B cell (primary cell): Measurements from ENCODE around the gene KRT12. TPM values are rescaled to one million over a fixed set of nuclear protein-coding genes. Genes with fewer than 3 reads are reported as not detected.

Experiments
- ATAC-seq: fragments of 200-7000 bp; cut with Tn5 transposase; one replicate; pipeline ENCODE4 v1.10.0; 2021; ENCODE audit warnings: low read depth, mild to moderate bottlenecking, moderate number of reproducible peaks, moderate library complexity
- CTCF ChIA-PET: fragments of 350-600 bp; sonication (Branson Sonifier 250); formaldehyde crosslinking; loops from one replicate; lab custom pipeline; 2021; ENCODE audit warnings: antibody characterized with exemption, inconsistent platforms; lab: Charles Lee
- POLR2A ChIA-PET: fragments of 350-600 bp; sonication (Branson Sonifier 250); formaldehyde crosslinking; loops from one replicate; lab custom pipeline; 2021; ENCODE audit warnings: antibody characterized with exemption; lab: Charles Lee
- DNase-seq: peaks from one replicate; pipeline ENCODE4 v3.0.0; 2013
- H2AFZ ChIP-seq: 2 replicates; pipeline ENCODE4 v1.6.1; 2012; ENCODE audit warnings: mild to moderate bottlenecking, low read depth, low read length; ENCODE audit not compliant: insufficient read depth, poor library complexity, severe bottlenecking
- H3K27ac ChIP-seq, 2 donors: 1 replicate in 1 of 2; 2 replicates in 1 of 2; pipeline ENCODE4 v1.5.1; 2012 to 2013; ENCODE audit warnings: low read length in 2 of 2, mild to moderate bottlenecking in 2 of 2, moderate library complexity in 1 of 2
- H3K27me3 ChIP-seq, 4 experiments: fragments of 200-600 bp in 1 of 4; sonication (generic) in 1 of 4; replicated peaks in 1 of 4; 1 replicate in 2 of 4; 2 replicates in 2 of 4; pipeline versions ENCODE4 v1.6.1 to v1.7.0; 2013 to 2016; ENCODE audit warnings: low read length in 3 of 4, mild to moderate bottlenecking in 2 of 4, mixed read lengths in 1 of 4, moderate library complexity in 1 of 4; ENCODE audit not compliant: insufficient read depth in 4 of 4, control insufficient read depth in 3 of 4; ENCODE audit errors: control extremely low read depth in 1 of 4
- H3K36me3 ChIP-seq, 2 experiments: replicated peaks in 1 of 2; 1 replicate in 1 of 2; 2 replicates in 1 of 2; pipeline versions ENCODE4 v1.6.1 to v1.7.1; 2013; ENCODE audit warnings: low read length in 1 of 2; ENCODE audit not compliant: insufficient read depth in 2 of 2, control insufficient read depth in 1 of 2; ENCODE audit errors: control extremely low read depth in 1 of 2, extremely low read depth in 1 of 2
- H3K4me1 ChIP-seq, 2 donors: fragments of 200-600 bp in 1 of 2; sonication (generic) in 1 of 2; 1 replicate in 1 of 2; 2 replicates in 1 of 2; pipeline versions ENCODE4 v1.5.1 to v1.6.1; 2013 to 2017; ENCODE audit warnings: low read length in 2 of 2; ENCODE audit not compliant: control insufficient read depth in 2 of 2, insufficient read depth in 2 of 2
- H3K4me2 ChIP-seq: replicated peaks from 2 replicates; pipeline ENCODE3; 2012; ENCODE audit warnings: mild to moderate bottlenecking, low read depth, low read length; ENCODE audit not compliant: poor library complexity, severe bottlenecking
- H3K4me3 ChIP-seq, 5 experiments: fragments of 200-600 bp in 1 of 5; sonication (generic) in 1 of 5; 1 replicate in 3 of 5; 2 replicates in 2 of 5; pipeline versions ENCODE4 v1.5.1 to v1.7.0; 2011 to 2016; ENCODE audit warnings: low read length in 4 of 5, mild to moderate bottlenecking in 4 of 5, low read depth in 2 of 5, control low read depth in 1 of 5, moderate library complexity in 1 of 5; ENCODE audit not compliant: insufficient read depth in 1 of 5; ENCODE audit errors: control extremely low read depth in 1 of 5, extremely low read depth in 1 of 5
- H3K79me2 ChIP-seq: fragments of 200-600 bp; sonication (generic); one replicate; pipeline ENCODE4 v1.6.0; 2016; ENCODE audit warnings: low read length; ENCODE audit not compliant: control insufficient read depth, insufficient read depth
- H3K9ac ChIP-seq: fragments of 200-600 bp; sonication (generic); 2 replicates; pipeline ENCODE4 v1.6.1; 2017; ENCODE audit warnings: mild to moderate bottlenecking, low read length, moderate library complexity
- H3K9me3 ChIP-seq, 3 donors: one replicate each; pipeline versions ENCODE4 v1.6.1 to v1.7.1; 2013; ENCODE audit warnings: low read length in 2 of 3; ENCODE audit not compliant: control insufficient read depth in 2 of 3, insufficient read depth in 1 of 3; ENCODE audit errors: control extremely low read depth in 1 of 3
- H4K20me1 ChIP-seq: 2 replicates; pipeline ENCODE4 v1.6.0; 2012; ENCODE audit warnings: mild to moderate bottlenecking, low read length; ENCODE audit not compliant: insufficient read depth, control insufficient read depth, poor library complexity, severe bottlenecking
- H3K27ac Mint-ChIP-seq: one replicate; pipeline ENCODE4 v1.8.0; 2021; ENCODE audit warnings: mixed read lengths
- H3K27me3 Mint-ChIP-seq: one replicate; pipeline ENCODE4 v1.8.0; 2021; ENCODE audit warnings: mixed read lengths
- H3K4me1 Mint-ChIP-seq: one replicate; pipeline ENCODE4 v1.8.0; 2021; ENCODE audit warnings: mixed read lengths
- H3K4me3 Mint-ChIP-seq: one replicate; pipeline ENCODE4 v1.8.0; 2021; ENCODE audit warnings: mixed read lengths
- H3K9me3 Mint-ChIP-seq: one replicate; pipeline ENCODE4 v1.8.0; 2022; ENCODE audit warnings: mixed read lengths; ENCODE audit not compliant: insufficient read depth
- EZH2 ChIP-seq: IDR thresholded peaks from 2 replicates; pipeline ENCODE4 v1.6.1; 2012; ENCODE audit warnings: borderline replicate concordance, low read depth, mild to moderate bottlenecking, moderate library complexity, low read length; ENCODE audit not compliant: insufficient read depth, poor library complexity, severe bottlenecking
- WGBS: methylation state at CpG from one replicate; pipeline ENCODE4 v1.1.5; 2013; ENCODE audit warnings: missing lambda C conversion rate; ENCODE audit not compliant: insufficient coverage; 5-methylcytosine and 5-hydroxymethylcytosine counted together
- intact Hi-C: fragments of 100-400 bp; cut with micrococcal nuclease; formaldehyde crosslinking; loops from one replicate; pipeline ENCODE4 v1.10.0; 2022
- polyA plus RNA-seq: library from polyadenylated mRNA; depleted of rRNA; stranded (reverse); fragments of >200 nt; gene quantifications from 2 replicates; pipeline ENCODE4 v1.2.3, GENCODE V29; 2012
- total RNA-seq, 2 donors: library from RNA; stranded (reverse); fragments of 120-200 nt in 1 of 2; gene quantifications; 1 replicate in 1 of 2; 2 replicates in 1 of 2; pipeline versions ENCODE4 v1.2.3 to v1.2.4, GENCODE V29; 2013 to 2022
- TF ChIP-seq, protein P1 (sequence below): fragments of 200-600 bp; IDR thresholded peaks from one replicate; pipeline ENCODE4 v1.8.0; 2022; ENCODE audit warnings: antibody characterized with exemption, mild to moderate bottlenecking

Gene KRT12
- total and polyA plus RNA-seq, 2 donors (not counting 1 experiment from before 2014, with no cell fraction given) = not detected

DNA sequence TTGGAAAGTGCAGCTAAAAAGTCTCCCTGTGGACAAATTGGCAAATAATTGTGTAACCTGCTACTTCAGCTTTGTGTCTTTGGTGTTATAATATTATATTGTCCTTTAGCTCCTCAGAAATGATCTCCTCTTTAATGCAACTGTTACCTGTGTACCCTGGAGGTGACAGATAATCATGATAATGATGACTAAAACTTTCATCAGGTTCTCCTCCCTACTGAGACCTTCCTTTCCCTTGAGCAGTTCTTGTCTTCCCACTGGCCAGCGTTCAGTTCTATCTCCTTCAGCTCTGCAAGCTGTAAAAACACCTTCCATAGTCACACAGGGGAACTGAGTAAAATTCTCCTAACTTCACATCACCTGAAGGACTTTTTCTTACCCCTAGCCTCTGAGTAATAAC is 14.7 kb downstream of the KRT12 start:
- TF ChIP-seq, protein P1, sequence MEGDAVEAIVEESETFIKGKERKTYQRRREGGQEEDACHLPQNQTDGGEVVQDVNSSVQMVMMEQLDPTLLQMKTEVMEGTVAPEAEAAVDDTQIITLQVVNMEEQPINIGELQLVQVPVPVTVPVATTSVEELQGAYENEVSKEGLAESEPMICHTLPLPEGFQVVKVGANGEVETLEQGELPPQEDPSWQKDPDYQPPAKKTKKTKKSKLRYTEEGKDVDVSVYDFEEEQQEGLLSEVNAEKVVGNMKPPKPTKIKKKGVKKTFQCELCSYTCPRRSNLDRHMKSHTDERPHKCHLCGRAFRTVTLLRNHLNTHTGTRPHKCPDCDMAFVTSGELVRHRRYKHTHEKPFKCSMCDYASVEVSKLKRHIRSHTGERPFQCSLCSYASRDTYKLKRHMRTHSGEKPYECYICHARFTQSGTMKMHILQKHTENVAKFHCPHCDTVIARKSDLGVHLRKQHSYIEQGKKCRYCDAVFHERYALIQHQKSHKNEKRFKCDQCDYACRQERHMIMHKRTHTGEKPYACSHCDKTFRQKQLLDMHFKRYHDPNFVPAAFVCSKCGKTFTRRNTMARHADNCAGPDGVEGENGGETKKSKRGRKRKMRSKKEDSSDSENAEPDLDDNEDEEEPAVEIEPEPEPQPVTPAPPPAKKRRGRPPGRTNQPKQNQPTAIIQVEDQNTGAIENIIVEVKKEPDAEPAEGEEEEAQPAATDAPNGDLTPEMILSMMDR = no peak
- TF ChIP-seq EZH2 = no peak
- ChIA-PET POLR2A (no interaction called here), CTCF (interaction anchor here (1.4 kb wide), 1 partner anchor 796 kb away, joined by 3 read pairs; no protein-coding TSS in a partner anchor)
- Histone ChIP-seq H3K4me1 (no peaks in the 10 kb centered on the region), H4K20me1 (no peaks in the 10 kb centered on the region), H2AFZ (no peak overlapping the region), H3K4me3 (no peak overlapping the region), H3K27me3 (peaks cover 0 to 16% (median 9%) of the 10 kb centered on the region in 4 experiments), H3K9me3 (no peaks in the 10 kb centered on the region), H3K4me2 (no peak overlapping the region), H3K9ac (no peak overlapping the region), H3K79me2 (no peaks in the 10 kb centered on the region), H3K36me3 (no peaks in the 10 kb centered on the region), H3K27ac (no peak overlapping the region)
- ATAC-seq (no peak), DNase-seq (no peak)
- 89% methylated on average over 1 of the region's 1 CpG for WGBS
- Mint-ChIP-seq H3K4me3 (no peak overlapping the region), H3K27ac (no peak overlapping the region), H3K4me1 (no peaks in the 10 kb centered on the region), H3K9me3 (no peaks in the 10 kb centered on the region), H3K27me3 (peaks cover 46% of the 10 kb centered on the region)
- intact Hi-C loops = no loop called here

DNA sequence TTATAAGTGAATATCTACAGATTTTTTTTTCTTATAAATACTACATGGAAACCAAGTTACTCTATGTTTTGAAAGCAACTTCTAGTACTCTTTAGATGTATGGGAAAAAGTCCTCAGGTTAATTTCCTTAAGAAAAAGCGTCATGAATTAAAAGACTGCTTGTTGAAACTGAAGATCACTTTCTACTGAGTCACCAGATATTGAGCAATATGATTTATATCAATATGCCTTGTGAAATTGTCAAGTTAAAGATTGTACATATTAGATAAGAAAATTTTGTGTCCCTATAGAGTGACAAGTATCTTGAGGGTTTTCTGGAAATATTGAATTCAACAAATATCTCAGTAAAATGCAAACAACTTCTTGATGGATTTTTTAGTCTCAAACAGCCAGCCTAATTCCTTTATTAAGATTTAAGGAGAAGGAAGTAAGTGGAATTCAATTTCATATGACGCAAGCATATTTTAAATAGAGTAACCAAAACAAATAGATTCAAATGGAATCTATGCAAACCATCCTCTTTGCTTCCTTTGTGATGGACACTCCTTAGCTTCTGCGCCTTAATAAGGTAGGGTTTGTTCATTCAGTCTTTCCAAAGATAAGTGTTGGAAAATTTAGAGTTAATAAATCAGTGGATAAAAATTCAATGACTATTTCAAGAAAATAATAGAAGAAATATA is 16.6 kb downstream of the KRT12 start:
- H3K9me3 Mint-ChIP-seq = no peaks in the 10 kb centered on the region
- H3K27me3 Mint-ChIP-seq = peaks cover 49% of the 10 kb centered on the region
- ATAC-seq = no peak
- H3K4me2 ChIP-seq = no peak overlapping the region
- intact Hi-C loops = no loop called here
- DNase-seq = no peak
- H3K4me1 Mint-ChIP-seq = no peaks in the 10 kb centered on the region
- POLR2A ChIA-PET = no interaction called here
- TF ChIP-seq EZH2 = no peak
- TF ChIP-seq, protein P1 = no peak
- no peak overlapping the region for H3K27ac Mint-ChIP-seq
- H3K9me3 ChIP-seq = no peaks in the 10 kb centered on the region
- H3K79me2 ChIP-seq = no peaks in the 10 kb centered on the region
- no peak overlapping the region for H2AFZ ChIP-seq
- H3K4me1 ChIP-seq = no peaks in the 10 kb centered on the region
- no CpG with 5 or more reads among the region's 3 CpGs for WGBS
- no peaks in the 10 kb centered on the region for H4K20me1 ChIP-seq
- H3K4me3 ChIP-seq = no peak overlapping the region
- no peak overlapping the region for H3K4me3 Mint-ChIP-seq
- no peak overlapping the region for H3K9ac ChIP-seq
- no peak overlapping the region for H3K27ac ChIP-seq
- peaks cover 0 to 16% (median 12%) of the 10 kb centered on the region in 4 experiments for H3K27me3 ChIP-seq
- CTCF ChIA-PET = no interaction called here
- H3K36me3 ChIP-seq = no peaks in the 10 kb centered on the region
